EH (cell line): ENCODE measurements around the gene PRAMEF5.
"Not testable (repeated sequence)": the region's sequence is repeated elsewhere in the genome, so short reads cannot be mapped to it uniquely, and the experiment has no call there.

Experiments
- DNase-seq: peaks from one replicate; pipeline ENCODE4 v3.0.0-alpha.2; 2015; ENCODE audit warnings: low read depth

The PRAMEF5 gene

DNA sequence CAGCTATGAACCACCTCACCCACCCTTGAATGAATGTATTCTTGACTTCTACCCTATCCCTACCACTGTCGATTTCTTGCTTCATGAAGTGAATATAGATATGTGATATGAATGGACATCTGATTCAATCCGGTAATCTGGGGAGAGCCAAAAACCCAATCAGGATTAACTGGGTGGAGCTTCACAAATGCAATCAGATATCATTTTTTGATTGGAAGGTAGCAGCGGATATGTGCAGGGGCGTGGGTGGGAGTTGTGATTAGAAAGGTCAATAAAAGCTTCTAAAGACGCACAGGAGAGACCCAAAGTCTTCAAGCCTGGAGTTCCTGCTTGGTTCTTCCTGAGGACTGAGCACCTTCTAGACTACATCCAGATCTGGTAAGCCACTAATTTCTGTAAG lies at the start of gene PRAMEF5:
Gene PRAMEF5 (plus strand): TSS at position 301 of the 400 bp plus-strand sequence. CDS start 5,071 bp downstream, outside the sequence.
- not testable (repeated sequence) for DNase-seq

DNA sequence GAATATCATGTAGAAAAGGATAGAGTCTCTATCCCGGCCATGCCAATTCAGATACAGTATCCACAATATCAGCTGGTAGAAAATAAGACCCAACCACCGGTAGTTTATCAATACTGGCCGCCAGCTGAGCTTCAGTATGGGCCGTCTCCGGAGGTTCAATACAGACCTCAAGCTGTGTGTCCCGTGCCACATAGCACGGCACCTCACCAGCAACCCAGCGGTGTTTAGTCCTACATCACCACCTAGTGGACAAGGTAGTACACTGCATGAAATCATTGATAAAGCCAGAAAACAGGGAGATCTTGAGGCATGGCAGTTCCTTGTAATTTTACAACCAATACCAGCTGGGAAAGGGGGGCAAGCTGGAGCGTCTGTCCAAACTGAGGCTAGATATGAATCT lies 45.3 kb upstream of the PRAMEF5 start:
- DNase-seq = not testable (repeated sequence)

DNA sequence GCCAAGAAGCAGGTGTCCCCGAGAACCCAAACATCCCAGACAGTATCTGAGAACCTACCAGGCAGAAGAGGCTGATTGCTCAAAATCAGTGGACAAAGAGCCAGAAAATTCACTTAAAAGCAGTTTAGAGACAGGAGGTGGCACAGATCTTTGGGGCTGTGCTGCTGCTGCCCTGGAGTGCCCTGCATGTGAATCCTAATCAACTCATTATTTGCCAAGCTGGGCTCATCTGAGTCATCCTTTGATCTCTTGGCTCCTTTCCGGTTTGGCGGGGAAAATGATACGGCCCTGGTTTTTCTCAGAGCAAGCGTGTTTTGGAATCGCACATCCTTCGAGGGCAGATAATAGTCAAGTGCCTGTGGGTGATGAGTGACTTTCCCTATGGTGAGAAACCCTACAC lies 37.4 kb upstream of the PRAMEF5 start:
- not testable (repeated sequence) for DNase-seq

DNA sequence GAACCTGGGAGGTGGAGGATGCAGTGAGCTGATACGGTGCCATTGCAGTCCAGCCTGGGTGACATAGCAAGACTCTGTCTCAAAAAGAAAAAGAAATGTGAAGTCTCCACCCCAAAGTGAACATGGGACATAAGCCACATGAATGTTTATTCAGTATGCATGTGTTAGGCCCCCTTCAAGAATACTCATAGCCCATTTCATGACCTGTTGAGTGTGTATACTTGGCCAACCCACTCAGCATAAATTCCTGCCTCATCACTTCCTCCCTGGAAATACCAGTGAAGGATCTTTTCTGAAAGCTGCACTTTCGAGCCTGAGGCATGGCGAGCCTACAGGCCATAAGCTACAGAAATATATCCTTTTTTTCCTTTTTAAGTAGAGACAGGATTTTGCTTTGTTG lies 34.8 kb upstream of the PRAMEF5 start:
- not testable (repeated sequence) for DNase-seq

DNA sequence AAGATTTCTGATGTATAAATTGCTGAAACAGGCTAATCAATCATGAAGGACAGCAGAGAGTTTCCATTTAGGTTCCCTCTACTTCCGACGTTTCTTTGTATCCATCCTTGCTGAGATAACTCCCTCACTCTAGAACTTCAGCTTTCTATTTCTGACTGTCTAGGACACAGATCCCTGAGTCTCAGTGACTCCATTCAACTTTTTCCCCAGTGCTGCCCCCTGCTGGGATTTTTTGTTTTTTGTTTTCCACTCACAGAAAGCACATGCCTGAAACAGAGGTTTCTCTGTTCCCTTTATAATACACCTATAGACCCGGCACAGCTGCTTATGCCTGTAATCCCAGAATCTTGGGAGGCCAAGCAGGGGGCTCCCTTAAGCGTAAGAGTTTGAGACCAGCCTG lies 31.2 kb upstream of the PRAMEF5 start:
- not testable (repeated sequence) for DNase-seq

DNA sequence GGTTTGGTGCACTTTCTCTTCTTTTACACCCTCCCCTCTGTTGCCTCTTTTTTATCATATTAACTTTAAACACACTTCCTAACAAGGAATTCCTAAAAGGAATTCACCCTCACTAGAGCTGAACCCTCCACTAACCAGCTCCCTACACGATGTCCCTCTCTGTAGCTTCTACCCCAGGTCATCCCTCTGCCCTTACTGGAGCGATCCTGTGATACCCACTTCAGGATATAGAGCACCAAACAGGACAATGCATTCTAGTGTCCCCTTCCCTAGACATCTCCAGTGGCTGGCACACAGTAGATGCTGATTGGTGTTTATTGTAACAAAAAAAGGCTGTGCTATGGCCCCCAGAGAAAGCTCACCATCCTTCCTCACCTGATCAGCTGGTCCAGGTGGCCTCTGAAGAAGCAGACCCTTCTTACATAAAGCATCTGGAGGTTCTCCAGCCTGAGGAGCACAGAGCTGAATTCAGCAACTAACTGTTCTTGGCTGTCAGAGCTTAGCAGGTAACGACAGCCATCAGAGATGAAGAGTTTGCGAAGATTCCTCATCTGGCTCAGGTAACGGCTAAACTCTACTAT lies 29.4 kb upstream of the PRAMEF5 start:
- DNase-seq = no peak

DNA sequence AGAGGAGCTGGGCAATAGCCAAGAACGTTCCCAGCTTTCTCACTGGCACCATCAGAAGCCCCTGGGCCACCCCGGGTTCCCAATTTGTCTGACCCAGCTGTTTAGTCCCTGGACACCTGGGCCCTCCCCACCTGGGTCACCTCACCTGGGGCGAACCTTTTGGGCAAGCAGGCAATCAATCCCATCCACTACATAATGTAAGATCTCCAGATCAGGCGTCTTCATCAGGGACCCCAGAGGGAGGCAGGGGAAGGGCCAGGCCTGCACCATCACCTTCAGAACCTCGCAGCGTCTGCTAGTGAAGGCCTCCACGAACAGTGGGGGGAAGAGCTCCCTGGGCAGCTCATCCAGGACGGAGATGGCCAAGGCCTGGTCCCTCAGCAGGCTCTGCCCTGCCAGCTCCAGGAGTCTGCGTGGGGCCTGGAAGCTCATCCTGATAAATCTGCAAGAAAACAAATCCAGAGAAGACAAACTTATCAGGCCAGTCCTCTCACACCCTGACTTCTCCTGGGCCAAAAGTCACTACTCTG lies 28.3 kb upstream of the PRAMEF5 start, which contains the start of gene PRAMEF18:
Gene PRAMEF18 (minus strand): TSS at position 480 of the 530 bp plus-strand sequence. CDS start 48 bp downstream, at position 432.
- DNase-seq = not testable (repeated sequence)

DNA sequence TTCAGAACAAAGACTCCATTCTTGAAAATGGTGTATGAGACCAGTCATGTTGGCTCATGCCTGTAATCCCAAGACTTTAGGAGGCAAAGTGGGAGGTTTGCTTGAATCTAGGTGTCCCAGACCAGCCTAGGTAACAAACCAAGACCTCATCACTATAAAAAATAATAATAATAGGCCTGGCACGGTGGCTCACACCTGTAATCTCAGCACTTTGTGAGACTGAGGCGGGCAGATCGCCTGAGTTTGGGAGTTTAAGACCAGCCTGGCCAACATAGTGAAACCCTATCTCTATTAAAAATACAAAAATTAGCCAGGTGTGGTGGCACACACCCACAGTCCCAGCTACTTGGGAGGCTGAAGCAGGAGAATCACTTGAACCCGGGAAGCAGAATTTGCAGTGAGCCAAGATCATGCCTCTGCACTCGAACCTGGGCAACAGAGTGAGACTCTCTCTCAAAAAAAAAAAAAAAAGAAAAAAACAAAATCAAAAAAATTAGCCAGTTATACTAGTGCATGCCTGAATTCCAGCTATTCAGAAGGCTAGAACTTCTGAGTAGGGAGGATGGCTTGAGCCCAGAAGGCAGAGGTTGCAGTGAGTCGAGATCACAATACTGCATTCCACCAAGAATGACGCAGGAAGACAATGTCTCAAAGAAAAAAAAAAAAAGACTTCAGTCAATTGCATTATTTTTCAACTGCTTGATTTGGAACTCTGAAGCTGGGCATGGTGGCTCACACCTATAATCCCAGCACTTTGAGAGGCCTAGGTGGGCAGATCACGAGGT lies 26.5 kb upstream of the PRAMEF5 start:
- DNase-seq = not testable (repeated sequence)

DNA sequence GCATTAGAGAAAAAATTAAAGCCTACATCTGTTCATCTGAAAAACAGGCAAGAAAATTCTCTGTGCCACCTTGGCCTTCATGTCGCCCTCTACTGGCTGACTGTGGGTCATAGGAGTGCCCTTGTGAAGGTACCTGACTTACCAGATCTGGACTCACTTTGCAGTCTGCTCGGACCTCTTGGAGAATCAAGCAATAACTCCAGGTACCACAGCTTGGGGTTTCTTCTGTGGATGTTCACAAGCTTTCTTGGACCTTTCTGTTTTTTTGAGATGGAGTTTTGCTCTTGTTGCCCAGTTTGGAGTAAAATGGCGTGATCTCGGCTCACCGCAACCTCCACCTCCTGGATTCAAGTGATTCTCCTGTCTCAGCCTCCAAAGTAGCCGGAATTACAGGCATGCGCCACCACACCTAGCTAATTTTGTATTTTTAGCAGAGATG lies 25.6 kb upstream of the PRAMEF5 start:
- DNase-seq = no peak

DNA sequence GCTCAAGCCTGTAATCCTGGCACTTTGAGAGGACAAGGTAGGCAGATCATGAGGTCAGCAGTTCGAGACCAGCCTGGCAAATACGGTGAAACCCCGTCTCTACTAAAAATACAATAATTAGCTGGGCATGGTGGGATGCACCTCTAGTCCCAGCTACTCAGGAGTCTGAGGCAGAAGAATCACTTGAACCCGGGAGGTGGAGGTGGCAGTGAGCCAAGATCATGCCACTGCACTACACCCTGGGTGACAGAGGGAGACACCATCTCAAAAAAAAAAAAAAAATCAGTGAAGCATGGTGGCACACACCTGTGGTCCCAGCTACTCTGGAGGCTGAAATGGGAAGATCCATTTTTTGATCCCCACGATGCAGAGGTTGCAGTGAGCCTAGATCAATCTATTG lies 23.9 kb upstream of the PRAMEF5 start:
- not testable (repeated sequence) for DNase-seq

DNA sequence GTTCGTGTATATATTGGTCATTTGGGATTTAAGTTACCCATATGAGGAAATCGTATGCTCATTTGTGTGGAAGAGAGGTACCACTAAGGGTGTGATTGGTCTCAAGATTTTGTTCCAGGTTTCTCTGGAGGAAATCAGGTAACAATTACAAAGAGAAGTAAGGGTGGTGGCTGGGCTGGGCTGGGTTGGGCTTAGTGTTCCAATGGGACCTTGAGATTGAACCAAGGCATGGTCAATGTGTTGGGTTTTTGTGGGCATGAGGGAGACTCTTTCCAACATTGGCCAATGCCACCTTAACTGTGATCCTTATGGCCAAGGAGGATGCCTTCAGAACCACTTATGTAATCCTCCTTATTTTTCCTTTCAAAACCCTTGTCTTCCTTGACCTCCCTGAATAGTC lies 23.4 kb upstream of the PRAMEF5 start:
- not testable (repeated sequence) for DNase-seq

DNA sequence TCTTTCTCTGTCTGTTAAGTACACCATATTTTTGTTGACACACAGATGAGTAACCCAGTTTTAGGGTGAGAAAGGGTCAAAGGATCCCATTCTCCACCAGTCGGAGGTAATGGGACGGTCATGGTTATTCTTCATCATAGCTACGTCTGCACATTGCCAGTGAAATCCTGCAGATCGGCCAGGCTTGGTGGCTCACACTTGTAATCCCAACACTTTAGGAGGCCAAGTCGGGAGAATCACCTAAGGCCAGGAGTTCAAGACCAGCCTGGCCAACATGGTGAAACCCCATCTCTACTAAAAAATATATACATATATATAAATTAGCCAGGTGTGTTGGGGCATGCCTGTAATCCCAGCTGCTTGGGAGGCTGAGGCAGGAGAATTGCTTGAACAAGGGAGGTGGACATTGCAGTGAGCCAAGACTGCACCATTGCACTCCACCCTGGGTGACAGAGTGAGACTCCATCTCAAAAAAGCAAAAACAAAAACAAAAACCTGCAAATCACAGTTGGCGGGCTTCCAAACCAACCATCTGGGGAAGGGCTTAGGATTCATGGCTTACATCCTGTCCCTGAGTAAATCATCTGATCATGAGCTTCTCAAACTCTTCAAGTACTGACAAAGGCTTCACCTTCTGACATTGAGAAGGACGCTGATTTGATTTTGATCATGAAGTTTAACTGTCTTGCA lies 22.8 kb upstream of the PRAMEF5 start:
- DNase-seq = not testable (repeated sequence)

DNA sequence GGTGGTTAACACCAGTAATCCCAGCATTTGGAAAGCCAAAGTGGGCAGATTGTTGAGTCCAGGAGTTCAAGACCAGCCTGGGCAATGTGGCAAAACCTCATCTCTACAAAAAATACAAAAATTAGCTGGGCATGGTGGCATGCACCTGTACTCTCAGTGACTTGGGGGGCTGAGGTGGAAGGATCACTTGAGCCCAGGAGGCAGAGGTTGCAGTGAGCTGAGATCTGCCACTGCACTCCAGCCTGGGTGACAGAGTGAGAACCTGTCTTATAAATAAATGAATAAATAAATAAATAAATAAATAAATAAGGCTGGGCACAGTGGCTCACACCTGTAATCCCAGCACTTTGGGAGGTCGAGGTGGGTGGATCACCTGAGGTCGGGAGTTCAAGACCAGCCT lies 21.9 kb upstream of the PRAMEF5 start:
- not testable (repeated sequence) for DNase-seq

DNA sequence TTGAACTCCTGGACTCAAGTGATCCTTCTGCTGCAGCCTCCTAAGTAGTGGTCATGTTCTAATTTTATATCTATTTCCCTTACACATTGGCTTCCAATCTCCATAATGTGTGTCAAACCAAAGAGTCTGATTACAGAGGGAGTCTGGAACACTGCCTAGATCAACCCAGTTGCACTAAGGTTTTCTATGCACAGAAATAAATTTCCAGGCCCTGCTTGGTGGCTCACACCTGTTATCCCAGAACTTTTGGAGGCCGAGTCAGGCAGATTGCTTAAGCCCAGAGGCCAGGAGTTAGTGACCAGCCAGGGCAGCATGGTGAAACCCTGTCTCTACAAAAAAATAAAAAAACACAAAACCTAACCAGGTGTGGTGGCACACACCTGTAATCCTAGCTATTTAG lies 19.9 kb upstream of the PRAMEF5 start:
- not testable (repeated sequence) for DNase-seq

DNA sequence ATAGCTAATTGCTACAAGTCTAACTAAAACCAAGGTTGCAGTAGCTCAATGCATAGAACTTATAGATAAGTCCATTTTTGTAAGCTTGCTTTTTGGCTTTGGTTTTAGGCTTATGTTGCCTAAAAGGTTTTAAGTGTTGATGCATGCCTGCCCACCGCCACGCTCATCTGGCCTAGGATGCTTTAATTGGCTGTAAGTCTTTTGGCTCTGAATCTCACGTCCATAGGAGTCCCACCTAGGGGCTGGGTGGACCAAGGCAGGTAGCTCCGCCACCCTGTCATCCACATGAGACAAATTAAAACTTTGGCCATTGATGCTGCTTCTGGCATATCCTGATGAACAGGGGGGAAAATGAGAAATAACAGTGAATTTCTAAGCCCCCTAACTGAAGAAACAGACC lies 16.4 kb upstream of the PRAMEF5 start:
- not testable (repeated sequence) for DNase-seq

DNA sequence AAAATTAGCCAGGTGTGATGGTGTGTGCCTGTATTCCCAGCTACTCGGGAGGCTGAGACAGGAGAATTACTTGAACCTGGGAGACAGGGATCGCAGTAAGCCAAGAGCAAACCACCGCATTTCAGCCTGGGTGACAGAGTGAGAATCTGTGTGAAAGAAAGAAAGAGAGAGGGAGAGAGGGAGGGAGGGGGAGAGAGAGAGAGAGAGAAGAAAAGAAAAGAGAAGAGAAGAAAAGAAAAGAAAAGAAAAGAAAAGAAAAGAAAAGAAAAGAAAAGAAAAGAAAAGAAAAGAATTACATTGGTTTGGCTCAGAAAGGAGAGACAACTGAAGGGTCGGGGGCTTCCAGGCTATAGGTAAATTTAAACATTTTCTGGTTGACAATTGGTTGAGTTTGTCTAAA lies 14.4 kb upstream of the PRAMEF5 start:
- DNase-seq = not testable (repeated sequence)

DNA sequence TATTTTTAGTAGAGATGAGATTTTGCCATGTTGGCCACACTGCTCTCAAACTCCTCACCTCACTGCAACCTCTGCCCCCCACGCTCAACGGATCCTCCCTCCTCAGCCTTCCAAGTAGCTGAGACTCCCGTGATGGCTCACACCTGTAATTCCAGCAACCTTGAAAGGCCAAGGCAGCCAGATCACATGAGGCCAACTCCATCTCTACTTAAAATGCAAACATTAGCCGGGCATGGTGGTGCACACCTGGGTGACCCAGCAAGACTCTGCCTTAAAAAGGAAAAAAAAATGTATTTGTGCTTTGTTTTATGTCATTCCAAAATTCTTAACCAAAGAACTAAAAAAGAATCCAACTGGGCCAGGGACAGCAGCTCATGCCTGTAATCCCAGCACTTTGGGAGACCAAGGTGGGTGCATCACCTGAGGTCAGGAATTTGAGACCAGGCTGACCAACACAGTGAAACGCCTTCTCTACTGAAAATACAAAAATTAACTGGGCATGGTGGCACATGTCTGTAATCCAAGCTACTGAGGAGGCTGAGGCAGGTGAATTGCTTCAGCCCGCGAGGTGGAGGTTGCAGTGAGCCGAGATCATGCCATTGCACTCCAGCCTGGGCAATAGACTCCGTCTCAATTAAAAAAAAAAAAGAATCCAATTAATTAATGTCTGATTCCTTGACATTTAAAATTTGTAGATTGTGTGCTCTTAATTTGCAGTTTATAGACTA lies 10.3 kb upstream of the PRAMEF5 start:
- DNase-seq = not testable (repeated sequence)

DNA sequence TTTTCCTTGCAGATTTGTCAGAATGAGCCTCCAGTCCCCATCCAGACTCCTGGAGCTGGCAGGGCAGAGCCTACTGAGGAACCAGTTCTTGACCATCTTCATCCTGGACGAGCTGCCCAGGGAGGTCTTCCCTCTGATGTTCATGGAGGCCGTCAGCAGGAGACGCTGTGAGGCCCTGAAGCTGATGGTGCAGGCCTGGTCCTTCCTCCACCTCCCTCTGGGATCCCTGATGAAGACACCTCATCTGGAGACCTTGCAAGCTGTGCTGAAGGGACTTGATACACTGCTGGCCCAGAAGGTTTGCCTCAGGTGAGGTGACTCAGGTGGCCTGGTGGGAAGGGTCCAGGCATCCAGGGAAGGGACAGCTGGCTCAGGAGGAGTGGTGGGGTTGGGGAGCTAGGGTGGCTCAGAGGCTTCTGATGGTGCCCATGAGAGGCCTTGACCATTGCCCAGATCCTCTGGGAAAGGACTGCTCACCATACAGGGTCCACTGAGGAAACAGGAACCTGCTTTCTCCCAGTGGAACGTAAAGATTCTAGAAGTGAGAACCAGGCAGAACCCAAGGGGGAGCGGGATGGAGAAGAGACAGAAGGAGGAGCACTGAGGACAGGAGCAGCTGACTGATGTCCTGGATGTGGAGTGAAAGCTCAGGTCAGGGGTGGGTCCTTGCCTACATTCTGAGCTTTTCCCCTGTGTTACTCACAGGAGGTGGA lies 8.0 kb upstream of the PRAMEF5 start:
- not testable (repeated sequence) for DNase-seq

DNA sequence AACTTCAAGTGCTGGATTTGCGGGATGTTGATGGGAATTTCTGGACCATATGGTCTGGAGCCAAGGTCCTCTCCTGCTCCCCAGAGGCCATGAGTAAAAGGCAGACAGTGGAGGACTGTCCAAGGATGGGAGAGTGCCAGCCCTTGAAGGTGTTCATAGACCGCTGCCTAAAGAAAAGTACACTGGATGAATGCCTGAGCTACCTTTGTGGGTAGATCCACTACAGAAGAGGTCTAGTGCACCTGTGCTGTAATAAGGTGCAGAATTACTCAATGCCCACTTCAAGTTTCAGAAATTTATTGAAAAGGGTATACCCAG lies 7.5 kb upstream of the PRAMEF5 start:
- DNase-seq = not testable (repeated sequence)

DNA sequence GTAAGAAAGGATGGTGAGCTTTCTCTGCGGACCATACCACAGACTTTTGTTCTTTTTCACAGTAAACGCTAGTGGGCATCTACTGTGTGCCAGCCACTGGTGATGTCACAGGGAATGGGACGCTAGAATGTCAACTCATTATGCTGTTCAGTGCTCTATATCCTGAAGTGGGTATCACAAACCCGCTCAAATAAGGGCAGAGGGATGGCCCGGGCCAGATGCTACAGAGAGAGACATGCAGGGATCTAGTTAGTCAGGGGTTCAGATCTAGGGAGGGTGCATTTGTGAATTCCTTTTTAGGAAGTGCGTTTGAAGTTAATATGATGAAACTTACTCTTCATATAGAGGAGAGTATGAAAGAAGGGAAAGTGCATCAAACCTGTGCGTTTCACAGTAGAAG lies 6.9 kb upstream of the PRAMEF5 start:
- DNase-seq = not testable (repeated sequence)

DNA sequence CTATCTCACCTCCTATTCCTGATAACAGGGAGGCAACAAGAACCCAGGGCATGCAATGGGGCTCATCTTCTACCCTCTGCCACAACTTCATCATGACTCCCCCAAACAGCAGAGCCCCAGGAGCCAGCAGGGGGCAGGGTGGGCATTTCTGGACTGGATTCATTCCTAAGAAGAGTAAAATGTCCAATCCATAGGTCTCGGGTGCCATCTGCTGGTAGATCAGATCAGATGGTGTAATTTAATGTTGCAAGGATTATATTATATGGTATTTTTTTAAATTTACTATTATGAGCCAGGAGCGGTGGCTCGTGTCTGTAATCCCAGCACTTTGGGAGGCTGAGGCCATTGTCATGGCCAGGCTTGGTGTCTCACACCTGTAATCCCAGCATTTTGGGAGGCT lies 11.1 kb downstream of the PRAMEF5 start:
- DNase-seq = not testable (repeated sequence)
